Cardiac fibroblast (primary cell): ENCODE data around the gene STMND1.

Experiments
- DNase-seq, 2 donors: peaks; one replicate each; pipeline versions ENCODE4 v3.0.0 to v3.0.0-alpha.2; 2010; ENCODE audit warnings: low read depth in 2 of 2
- H3K4me3 ChIP-seq, 2 donors: replicated peaks in 1 of 2; 1 replicate in 1 of 2; 2 replicates in 1 of 2; pipeline ENCODE4 v1.5.1; 2011; ENCODE audit warnings: low read depth in 2 of 2, low read length in 2 of 2, mild to moderate bottlenecking in 2 of 2, moderate library complexity in 1 of 2
- TF ChIP-seq, protein P1 (sequence below): IDR thresholded peaks from one replicate; pipeline ENCODE4 v1.5.1; 2011; ENCODE audit warnings: low read depth, mild to moderate bottlenecking, low read length, inconsistent platforms

Gene STMND1

DNA sequence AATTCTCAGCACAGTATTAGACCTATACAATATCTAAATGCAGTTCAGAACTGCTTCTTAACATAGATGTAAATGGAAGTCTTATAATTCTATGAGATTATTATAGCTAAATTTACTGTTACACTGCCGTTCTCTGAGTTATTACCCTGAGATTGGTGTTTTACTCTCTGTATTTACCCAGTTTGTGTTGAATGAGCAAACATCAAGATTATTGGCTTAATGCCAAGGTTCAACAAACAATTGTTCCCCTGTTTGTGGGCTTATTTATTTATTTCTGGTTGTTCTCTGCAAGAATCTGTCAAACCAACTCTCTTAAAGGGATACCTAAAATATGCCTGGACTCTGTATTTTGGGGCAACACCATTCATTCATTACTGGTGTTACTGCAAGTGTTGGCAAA lies 5.2 kb upstream of the STMND1 start:
- DNase-seq: no peak
- no peak overlapping the region for H3K4me3 ChIP-seq
- TF ChIP-seq, protein P1, sequence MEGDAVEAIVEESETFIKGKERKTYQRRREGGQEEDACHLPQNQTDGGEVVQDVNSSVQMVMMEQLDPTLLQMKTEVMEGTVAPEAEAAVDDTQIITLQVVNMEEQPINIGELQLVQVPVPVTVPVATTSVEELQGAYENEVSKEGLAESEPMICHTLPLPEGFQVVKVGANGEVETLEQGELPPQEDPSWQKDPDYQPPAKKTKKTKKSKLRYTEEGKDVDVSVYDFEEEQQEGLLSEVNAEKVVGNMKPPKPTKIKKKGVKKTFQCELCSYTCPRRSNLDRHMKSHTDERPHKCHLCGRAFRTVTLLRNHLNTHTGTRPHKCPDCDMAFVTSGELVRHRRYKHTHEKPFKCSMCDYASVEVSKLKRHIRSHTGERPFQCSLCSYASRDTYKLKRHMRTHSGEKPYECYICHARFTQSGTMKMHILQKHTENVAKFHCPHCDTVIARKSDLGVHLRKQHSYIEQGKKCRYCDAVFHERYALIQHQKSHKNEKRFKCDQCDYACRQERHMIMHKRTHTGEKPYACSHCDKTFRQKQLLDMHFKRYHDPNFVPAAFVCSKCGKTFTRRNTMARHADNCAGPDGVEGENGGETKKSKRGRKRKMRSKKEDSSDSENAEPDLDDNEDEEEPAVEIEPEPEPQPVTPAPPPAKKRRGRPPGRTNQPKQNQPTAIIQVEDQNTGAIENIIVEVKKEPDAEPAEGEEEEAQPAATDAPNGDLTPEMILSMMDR: no peak

DNA sequence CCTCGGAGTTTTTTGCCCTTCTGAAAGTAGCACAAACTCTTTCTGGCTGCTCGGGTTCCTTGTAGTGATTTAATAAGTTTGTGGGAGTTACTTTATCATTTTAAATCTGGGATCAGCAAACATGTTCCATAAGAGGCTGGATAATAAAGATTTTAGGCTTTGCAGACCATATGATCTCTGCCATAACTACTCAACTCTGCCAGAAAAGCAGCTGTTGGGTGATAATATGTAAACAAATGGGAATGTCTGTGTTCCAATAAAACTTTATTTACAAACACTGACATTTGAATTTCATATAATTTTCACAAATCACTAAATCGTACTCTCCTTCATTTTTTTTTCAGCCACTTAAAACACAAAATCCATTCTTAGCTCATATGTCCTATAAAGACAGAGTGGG lies 3.9 kb upstream of the STMND1 start:
- no peak overlapping the region for H3K4me3 ChIP-seq
- TF ChIP-seq, protein P1: no peak
- DNase-seq: no peak

DNA sequence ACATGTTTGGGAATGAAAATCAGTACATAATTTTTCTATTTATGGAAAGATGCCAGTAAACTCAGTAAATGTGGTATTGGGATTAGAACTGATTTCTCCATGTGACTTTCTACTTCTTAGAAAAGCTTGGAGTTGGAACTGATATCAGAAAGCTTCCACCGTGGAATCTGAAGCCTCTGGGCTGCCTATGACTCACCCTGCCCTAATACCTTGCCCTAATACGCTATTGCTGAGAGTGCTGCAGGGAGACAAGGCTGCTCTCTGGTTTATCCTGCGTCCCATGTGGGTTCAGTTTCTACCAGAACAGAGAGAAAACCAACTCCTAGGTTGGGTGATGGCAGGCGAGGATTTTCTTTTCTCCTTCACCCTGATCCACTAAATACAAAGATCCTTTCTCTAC lies 3.3 kb upstream of the STMND1 start:
- H3K4me3 ChIP-seq: no peak overlapping the region
- DNase-seq: peak; percentile 15 to 34
- TF ChIP-seq, protein P1: no peak

DNA sequence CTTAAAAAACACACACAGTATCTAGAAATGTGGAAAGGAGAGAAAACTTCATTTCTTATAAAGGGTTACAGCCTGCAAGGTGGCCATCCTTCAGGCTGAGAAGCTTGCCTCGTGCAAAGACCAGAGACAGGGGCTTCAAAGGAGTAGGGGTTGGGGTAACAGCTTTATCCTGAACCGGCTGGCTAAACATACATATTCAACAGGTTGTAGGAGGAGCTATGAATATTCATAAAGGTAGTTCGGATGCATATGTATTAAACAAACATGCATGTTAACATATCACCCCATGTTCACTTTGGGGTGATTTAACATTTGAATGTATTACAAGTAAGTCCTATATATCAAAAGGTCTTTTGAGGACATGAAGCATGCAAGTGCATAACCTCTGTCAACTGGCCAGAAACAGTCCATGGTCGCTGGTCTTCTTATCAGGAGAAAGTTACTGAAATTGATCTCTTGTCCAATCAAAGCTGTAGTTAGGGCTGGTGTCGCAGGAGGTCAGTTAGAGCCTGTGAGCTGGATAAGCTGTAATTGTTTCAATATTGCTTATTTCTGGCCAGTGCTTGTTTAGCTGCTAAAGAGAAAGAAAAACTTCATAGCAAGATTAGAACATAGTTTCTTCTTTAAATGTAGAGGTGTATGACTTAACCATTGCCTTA lies 2.3 kb upstream of the STMND1 start:
- TF ChIP-seq, protein P1: no peak
- no peak overlapping the region for H3K4me3 ChIP-seq
- DNase-seq: no peak

DNA sequence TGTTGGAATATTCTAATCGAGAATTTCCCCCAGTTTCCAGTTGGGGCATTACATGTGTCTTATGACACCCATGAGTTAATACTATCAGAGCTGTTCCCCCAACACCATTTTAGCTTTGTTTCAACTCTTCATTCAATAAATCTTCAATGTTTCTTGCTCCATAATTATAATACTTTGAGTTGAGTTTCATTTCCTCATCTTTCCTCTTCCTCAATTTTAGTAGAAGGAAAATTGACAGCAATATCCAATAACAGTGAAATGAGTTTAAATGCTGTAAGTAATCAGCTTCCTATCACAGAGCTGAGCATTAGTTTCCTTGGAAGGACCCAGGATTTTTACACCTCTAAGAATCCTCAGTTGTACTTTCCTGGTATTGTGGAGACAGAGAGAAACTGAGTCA lies 1.0 kb upstream of the STMND1 start:
- H3K4me3 ChIP-seq: no peak overlapping the region
- no peak for DNase-seq
- TF ChIP-seq, protein P1: no peak

DNA sequence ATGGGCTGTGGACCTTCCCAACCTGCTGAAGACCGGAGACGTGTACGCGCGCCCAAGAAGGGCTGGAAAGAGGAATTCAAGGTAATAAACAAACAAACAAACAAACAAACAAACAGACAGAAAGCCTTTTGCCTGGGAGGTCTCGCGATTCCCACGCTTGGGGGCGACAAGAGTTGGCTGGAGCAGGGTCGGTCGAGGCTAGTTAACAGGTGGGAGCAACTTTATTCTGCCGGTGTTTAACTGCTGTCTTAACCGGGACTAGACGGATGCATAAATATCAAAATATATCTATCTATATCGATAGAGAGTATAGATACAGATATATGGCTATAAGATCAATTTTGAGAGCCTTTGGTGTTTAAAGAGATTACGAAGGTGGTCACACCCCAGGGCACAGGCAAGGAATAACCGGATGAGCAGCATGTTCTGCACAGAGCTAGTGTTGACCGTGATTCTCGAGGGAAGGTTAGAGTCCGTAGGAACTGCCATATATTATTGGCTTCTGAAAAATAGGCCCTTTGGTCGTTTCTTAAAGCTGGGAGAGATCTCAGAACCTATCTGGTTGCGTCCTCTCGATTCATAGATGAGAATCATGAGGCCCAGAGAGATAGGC lies 514 bp downstream of the STMND1 start:
- peak overlapping the region in 1 of 2 donors; percentile 13 for H3K4me3 ChIP-seq
- TF ChIP-seq, protein P1: no peak
- DNase-seq: no peak
